Neural cell (in vitro differentiated cells): ENCODE measurements around the gene HLTF. TPM values are rescaled to one million over a fixed set of nuclear protein-coding genes. Genes with fewer than 3 reads are reported as not detected.

ENCODE experiments used
- H2AFZ ChIP-seq: fragments of 200-600, 300-800 bp; sonication (generic), shearing (Covaris generic); 2 replicates; pipeline ENCODE4 v1.6.0; 2014; ENCODE audit warnings: low read depth, mild to moderate bottlenecking, antibody characterized with exemption, low read length, moderate library complexity
- H3F3A ChIP-seq: fragments of 200-600 bp; shearing (Covaris generic); 2 replicates; pipeline ENCODE4 v1.6.1; 2016; ENCODE audit warnings: mild to moderate bottlenecking, moderate library complexity, mixed read lengths, antibody characterized with exemption, low read length; ENCODE audit not compliant: insufficient read depth, poor library complexity, severe bottlenecking
- H3K27ac ChIP-seq: fragments of 200-600, 300-800 bp; sonication (generic), shearing (Covaris generic); 2 replicates; pipeline ENCODE4 v1.5.1; 2014; ENCODE audit warnings: mild to moderate bottlenecking, low read length, moderate library complexity
- H3K27me3 ChIP-seq: fragments of 300-800, 200-600 bp; sonication (generic), shearing (Covaris generic); 2 replicates; pipeline ENCODE4 v1.6.0; 2014; ENCODE audit warnings: mild to moderate bottlenecking, low read depth, low read length, moderate library complexity; ENCODE audit not compliant: insufficient read depth
- H3K36me3 ChIP-seq: fragments of 300-800, 200-600 bp; sonication (generic), shearing (Covaris generic); 2 replicates; pipeline ENCODE4 v1.5.1; 2014; ENCODE audit warnings: mild to moderate bottlenecking, antibody characterized with exemption, low read length, moderate library complexity; ENCODE audit not compliant: insufficient read depth
- H3K4me2 ChIP-seq: fragments of 300-800, 200-600 bp; sonication (generic), shearing (Covaris generic); 2 replicates; pipeline ENCODE4 v1.6.0; 2014; ENCODE audit warnings: mild to moderate bottlenecking, low read length
- H3K4me3 ChIP-seq: fragments of 300-800, 200-600 bp; sonication (generic), shearing (Covaris generic); 2 replicates; pipeline ENCODE4 v1.5.1; 2014; ENCODE audit warnings: mild to moderate bottlenecking, low read length, moderate library complexity
- H3K79me2 ChIP-seq: fragments of 200-600 bp; shearing (Covaris generic); replicated peaks from 2 replicates; pipeline ENCODE4 v1.6.0; 2014; ENCODE audit warnings: mild to moderate bottlenecking, low read length, moderate library complexity; ENCODE audit not compliant: insufficient read depth
- H3K9ac ChIP-seq: fragments of 300-800, 200-600 bp; sonication (generic), shearing (Covaris generic); 2 replicates; pipeline ENCODE4 v1.6.1; 2016; ENCODE audit warnings: mild to moderate bottlenecking, low read length, mixed read lengths
- H3K9me2 ChIP-seq: fragments of 200-600 bp; shearing (Covaris generic); 2 replicates; pipeline ENCODE4 v1.6.1; 2016; ENCODE audit warnings: mild to moderate bottlenecking, low read length, mixed read lengths; ENCODE audit not compliant: insufficient read depth
- H3K9me3 ChIP-seq: fragments of 200-600, 300-800 bp; sonication (generic), shearing (Covaris generic); 2 replicates; pipeline ENCODE4 v1.6.1; 2016; ENCODE audit warnings: mild to moderate bottlenecking, mixed run types, low read length, moderate library complexity, mixed read lengths
- H4K20me1 ChIP-seq: fragments of 200-600 bp; shearing (Covaris generic); 2 replicates; pipeline ENCODE4 v1.6.1; 2016; ENCODE audit warnings: mild to moderate bottlenecking, mixed run types; ENCODE audit not compliant: insufficient read depth
- CTCF ChIP-seq: fragments of 450-650 bp; IDR thresholded peaks from 2 replicates; pipeline ENCODE4 v1.5.1; 2014; ENCODE audit warnings: antibody characterized with exemption, mild to moderate bottlenecking, moderate library complexity; ENCODE audit not compliant: poor library complexity, severe bottlenecking
- EP300 ChIP-seq: fragments of 450-650 bp; conservative IDR thresholded peaks from 2 replicates; pipeline ENCODE4 v1.6.1; 2014; ENCODE audit warnings: antibody characterized with exemption, mild to moderate bottlenecking, moderate library complexity; ENCODE audit not compliant: poor library complexity, severe bottlenecking
- EZH2 ChIP-seq: fragments of 200-600, 300-800 bp; shearing (Covaris generic), sonication (generic); IDR thresholded peaks from 2 replicates; pipeline ENCODE4 v1.6.1; 2014; ENCODE audit warnings: antibody characterized with exemption, low read length, borderline replicate concordance, mild to moderate bottlenecking; ENCODE audit not compliant: insufficient read depth, poor library complexity, severe bottlenecking
- MXI1 ChIP-seq: fragments of 450-650 bp; conservative IDR thresholded peaks from 2 replicates; pipeline ENCODE4 v1.6.1; 2014; ENCODE audit warnings: antibody characterized with exemption, mild to moderate bottlenecking; ENCODE audit not compliant: poor library complexity, severe bottlenecking
- POLR2AphosphoS5 ChIP-seq: IDR thresholded peaks from 2 replicates; pipeline ENCODE4 v1.6.1; 2012
- RAD21 ChIP-seq: fragments of 450-650 bp; conservative IDR thresholded peaks from 2 replicates; pipeline ENCODE4 v1.6.1; 2014; ENCODE audit warnings: antibody characterized with exemption, mild to moderate bottlenecking, moderate library complexity
- REST ChIP-seq: IDR thresholded peaks from 2 replicates; pipeline ENCODE4 v1.6.1; 2012; ENCODE audit warnings: borderline replicate concordance
- SMC3 ChIP-seq: fragments of 450-650 bp; conservative IDR thresholded peaks from 2 replicates; pipeline ENCODE4 v1.6.1; 2014; ENCODE audit warnings: antibody characterized with exemption, mild to moderate bottlenecking, moderate library complexity; ENCODE audit not compliant: poor library complexity
- TAF1 ChIP-seq: IDR thresholded peaks from 2 replicates; pipeline ENCODE4 v1.6.1; 2012; ENCODE audit warnings: low read depth
- polyA plus RNA-seq: library from polyadenylated mRNA; depleted of rRNA; stranded (reverse); fragments of >200 nt; gene quantifications from 2 replicates; pipeline ENCODE4 v1.2.3, GENCODE V29; 2014

Gene HLTF
- polyA plus RNA-seq, 1 donor from 2014 or later, result 164 TPM

GRCh38 chr3:148998715-148999423 is 87.5 kb downstream of the HLTF start:
- no peak overlapping the region for H3K27ac ChIP-seq

GRCh38 chr3:148998297-148998696 is 88.0 kb downstream of the HLTF start:
- H3K27ac ChIP-seq, result no peak overlapping the region
- no peak overlapping the region for H2AFZ ChIP-seq
- no peaks in the 10 kb centered on the region for H4K20me1 ChIP-seq
- no peaks in the 10 kb centered on the region for H3K9me3 ChIP-seq
- no peak overlapping the region for H3K9ac ChIP-seq
- H3K27me3 ChIP-seq, result no peaks in the 10 kb centered on the region
- H3K4me2 ChIP-seq, result no peak overlapping the region
- no peaks in the 10 kb centered on the region for H3K36me3 ChIP-seq
- H3K4me3 ChIP-seq, result no peak overlapping the region
- no peaks in the 10 kb centered on the region for H3F3A ChIP-seq
- H3K79me2 ChIP-seq, result no peaks in the 10 kb centered on the region
- H3K9me2 ChIP-seq, result no peaks in the 10 kb centered on the region
- TF ChIP-seq RAD21, result no peak
- no peak for TF ChIP-seq POLR2AphosphoS5
- TF ChIP-seq EZH2, result no peak
- no peak for TF ChIP-seq CTCF
- TF ChIP-seq REST, result no peak
- no peak for TF ChIP-seq TAF1

More at GRCh38 chr3:148998715-148999423, 87.5 kb downstream of the HLTF start:
- Histone ChIP-seq H3K9me2 (no peaks in the 10 kb centered on the region), H3K4me3 (no peak overlapping the region), H3K27me3 (no peaks in the 10 kb centered on the region), H3K9ac (no peak overlapping the region), H4K20me1 (no peaks in the 10 kb centered on the region), H3K36me3 (no peaks in the 10 kb centered on the region), H3K4me2 (no peak overlapping the region), H3K79me2 (no peaks in the 10 kb centered on the region), H3F3A (no peaks in the 10 kb centered on the region), H3K9me3 (no peaks in the 10 kb centered on the region), H2AFZ (no peak overlapping the region)
- TF ChIP-seq RAD21 (no peak), POLR2AphosphoS5 (no peak), EZH2 (no peak), MXI1 (no peak), SMC3 (no peak), TAF1 (no peak), REST (no peak), CTCF (no peak), EP300 (no peak)
